Sigmoid colon (tissue), 7 donors: ENCODE results near the gene CDKN2C. TPM values are rescaled to one million over a fixed set of nuclear protein-coding genes. Genes with fewer than 3 reads are reported as not detected.

Experiments
- DNase-seq: peaks from one replicate; pipeline ENCODE4 v3.0.0-alpha.2; 2019
- H3K27ac ChIP-seq, 4 donors: fragments of 200-600 bp; sonication (generic); one replicate each; pipeline ENCODE4 v1.5.1; 2016 to 2019; ENCODE audit warnings: mild to moderate bottlenecking in 1 of 4
- H3K27me3 ChIP-seq, 3 donors: fragments of 200-600 bp; sonication (generic); one replicate each; pipeline ENCODE4 v1.5.1; 2019; ENCODE audit warnings: mild to moderate bottlenecking in 1 of 3
- H3K36me3 ChIP-seq, 4 donors: fragments of 200-600 bp; sonication (generic); one replicate each; pipeline ENCODE4 v1.5.1; 2016 to 2019
- H3K4me1 ChIP-seq, 4 donors: fragments of 200-600 bp; sonication (generic); one replicate each; pipeline ENCODE4 v1.5.1; 2017 to 2019
- H3K4me3 ChIP-seq, 4 donors: fragments of 200-600 bp; sonication (generic); one replicate each; pipeline ENCODE4 v1.5.1; 2017 to 2019; ENCODE audit warnings: mild to moderate bottlenecking in 2 of 4, moderate library complexity in 1 of 4
- H3K9me3 ChIP-seq, 4 donors: fragments of 200-600 bp in 3 of 4; sonication (generic) in 3 of 4; one replicate each; pipeline versions ENCODE4 v1.5.1 to v1.6.1; 2013 to 2019
- CTCF ChIP-seq, 4 experiments: fragments of 450-650 bp in 3 of 4; fragments of 200-600 bp in 1 of 4; IDR thresholded peaks; one replicate each; pipeline ENCODE4 v1.5.1; 2016 to 2019; ENCODE audit warnings: antibody characterized with exemption in 4 of 4, mild to moderate bottlenecking in 3 of 4, moderate library complexity in 2 of 4
- EP300 ChIP-seq, 4 donors: sonication (generic); formaldehyde crosslinking; IDR thresholded peaks; one replicate each; pipeline ENCODE4 v1.6.1; 2017; ENCODE audit warnings: antibody characterized with exemption in 4 of 4
- POLR2A ChIP-seq, 2 donors: fragments of 450-650 bp; IDR thresholded peaks; one replicate each; pipeline ENCODE4 v1.6.1; 2016; ENCODE audit warnings: antibody characterized with exemption in 2 of 2, mild to moderate bottlenecking in 2 of 2, moderate library complexity in 2 of 2
- POLR2AphosphoS5 ChIP-seq, 4 donors: sonication (generic); formaldehyde crosslinking; IDR thresholded peaks; one replicate each; pipeline ENCODE4 v1.6.1; 2017; ENCODE audit warnings: antibody characterized with exemption in 4 of 4
- WGBS, 2 donors: extraction: QIAGEN DNeasy Blood & Tissue Kit; methylation state at CpG; one replicate each; pipeline ENCODE4 v1.1.7; 2013; 5-methylcytosine and 5-hydroxymethylcytosine counted together
- intact Hi-C: fragments of 100-400 bp; cut with DNase I; formaldehyde crosslinking; loops from one replicate; pipeline ENCODE4 v1.15.1; 2023
- polyA plus RNA-seq, 3 donors: library from polyadenylated mRNA; stranded (reverse); fragments of 200-250 nt; gene quantifications; one replicate each; pipeline ENCODE4 v1.2.3, GENCODE V29; 2013
- total RNA-seq, 4 donors: library from RNA; depleted of rRNA; stranded (reverse); fragments of >200 nt; gene quantifications; one replicate each; pipeline ENCODE4 v1.1.0, GENCODE V29; 2016
- donor health status: healthy with polysubstance abuse.
- donor health status: Bipolar disorder and iron deficiency.
- donor health status: healthy.

Gene CDKN2C
- total and polyA plus RNA-seq, 7 donors: 10.9 to 31.7 (median 25.8) TPM

- H3K4me1 ChIP-seq: peaks cover 0 to 13% (median 12%) of the 10 kb centered on the region in 4 donors
- 72 to 82% methylated on average over 1 of the region's 1 CpG for WGBS, 2 donors
- no peaks in the 10 kb centered on the region for H3K9me3 ChIP-seq
- H3K36me3 ChIP-seq: no peaks in the 10 kb centered on the region
- H3K27me3 ChIP-seq: no peaks in the 10 kb centered on the region
- no peak overlapping the region for H3K4me3 ChIP-seq
- intact Hi-C loops: no loop called here
- no peak overlapping the region for H3K27ac ChIP-seq
- DNase-seq: no peak
- TF ChIP-seq POLR2AphosphoS5 (IDR thresholded peaks at IDR 0.05) (no peak), POLR2A (IDR thresholded peaks at IDR 0.05) (no peak), EP300 (IDR thresholded peaks at IDR 0.05) (no peak), CTCF (IDR thresholded peaks at IDR 0.05) (no peak)
Measured at GRCh38 chr1:50955116-50955515, 14.9 kb upstream of the CDKN2C start.

- Histone ChIP-seq H3K4me1 (peaks cover 0 to 20% (median 17%) of the 10 kb centered on the region in 4 donors), H3K27me3 (no peaks in the 10 kb centered on the region), H3K9me3 (no peaks in the 10 kb centered on the region), H3K4me3 (peak overlapping the region; percentile 69 to 80 (median 72)), H3K27ac (peak overlapping the region; percentile 83 to 91 (median 88)), H3K36me3 (no peaks in the 10 kb centered on the region)
- intact Hi-C loops: no loop called here
- TF ChIP-seq EP300 (IDR thresholded peaks at IDR 0.05) (no peak), POLR2A (IDR thresholded peaks at IDR 0.05) (no peak), POLR2AphosphoS5 (IDR thresholded peaks at IDR 0.05) (no peak), CTCF (IDR thresholded peaks at IDR 0.05) (no peak)
- WGBS, 2 donors: 1% methylated on average over 38 of the region's 38 CpGs
- peak; percentile 72 for DNase-seq
Measured at GRCh38 chr1:50959303-50959912, 10.6 kb upstream of the CDKN2C start.

- Histone ChIP-seq H3K27ac (peak within 1 kb of the TSS; percentile 83 to 91 (median 88)), H3K27me3 (no peaks in the 10 kb centered on the region), H3K36me3 (no peaks in the 10 kb centered on the region), H3K4me3 (peak within 1 kb of the TSS; percentile 69 to 80 (median 72)), H3K4me1 (peaks cover 0 to 20% (median 17%) of the 10 kb centered on the region in 4 donors), H3K9me3 (no peaks in the 10 kb centered on the region)
- intact Hi-C loops: loop anchor here (1.0 to 10.0 kb wide), 4 partner anchors 8 to 915 kb away; partner anchors contain the start of gene NRDC
- 0 to 1% methylated on average over 80 of the region's 80 CpGs for WGBS, 2 donors
- TF ChIP-seq POLR2AphosphoS5 (IDR thresholded peaks at IDR 0.05) (peak; percentile 94 to 99 (median 96)), POLR2A (IDR thresholded peaks at IDR 0.05) (peak; percentile 93 to 94), EP300 (IDR thresholded peaks at IDR 0.05) (peak in 1 of 4 donors; percentile 67), CTCF (IDR thresholded peaks at IDR 0.05) (peak in 3 of 4 experiments; percentile 23 to 40 (median 28))
- DNase-seq: peak; percentile 98
Measured at GRCh38 chr1:50959913-50960844, 9.9 kb upstream of the CDKN2C start, which contains the start of gene FAF1. FAF1 (minus strand) TSS chr1:50960267; CDS start chr1:50959811, 456 bp downstream.

- intact Hi-C loops: loop anchor here (5.0 to 10.0 kb wide), 5 partner anchors 38 to 910 kb away; partner anchors contain the start of genes NRDC and RNF11
- no peaks in the 10 kb centered on the region for H3K36me3 ChIP-seq
- no peak for TF ChIP-seq POLR2AphosphoS5 (IDR thresholded peaks at IDR 0.05)
- no peak for TF ChIP-seq POLR2A (IDR thresholded peaks at IDR 0.05)
- TF ChIP-seq EP300 (IDR thresholded peaks at IDR 0.05): no peak
- no peak for TF ChIP-seq CTCF (IDR thresholded peaks at IDR 0.05)
- 91 to 95% methylated on average over 11 of the region's 11 CpGs for WGBS, 2 donors
- H3K9me3 ChIP-seq: no peaks in the 10 kb centered on the region
- H3K4me3 ChIP-seq: no peak overlapping the region
- H3K27me3 ChIP-seq: no peaks in the 10 kb centered on the region
- no peak for DNase-seq
- H3K4me1 ChIP-seq: peaks cover 0 to 17% (median 14%) of the 10 kb centered on the region in 4 donors
- no peak overlapping the region for H3K27ac ChIP-seq
Measured at GRCh38 chr1:50964863-50965262, 5.2 kb upstream of the CDKN2C start.
